ENCODE measurements around the gene UBE2J2. TPM values are rescaled to one million over a fixed set of nuclear protein-coding genes. Genes with fewer than 3 reads are reported as not detected.
A peak's percentile ranks its signal among the peaks of the same experiment; 100 is the strongest.
"Not testable (repeated sequence)": the region's sequence is repeated elsewhere in the genome, so short reads cannot be mapped to it uniquely, and the experiment has no call there.

The UBE2J2 gene
- total RNA-seq, result 37.2 TPM
- long read RNA-seq, transcript UBE2J2-202 (7 exons, 1,733 nt), result major isoform, 54 of 78 reads
- long read RNA-seq, partial matches to known transcripts, result 3 of 78 reads
- long read RNA-seq, other reads (novel, unspliced or antisense), result 12 of 78 reads

DNA sequence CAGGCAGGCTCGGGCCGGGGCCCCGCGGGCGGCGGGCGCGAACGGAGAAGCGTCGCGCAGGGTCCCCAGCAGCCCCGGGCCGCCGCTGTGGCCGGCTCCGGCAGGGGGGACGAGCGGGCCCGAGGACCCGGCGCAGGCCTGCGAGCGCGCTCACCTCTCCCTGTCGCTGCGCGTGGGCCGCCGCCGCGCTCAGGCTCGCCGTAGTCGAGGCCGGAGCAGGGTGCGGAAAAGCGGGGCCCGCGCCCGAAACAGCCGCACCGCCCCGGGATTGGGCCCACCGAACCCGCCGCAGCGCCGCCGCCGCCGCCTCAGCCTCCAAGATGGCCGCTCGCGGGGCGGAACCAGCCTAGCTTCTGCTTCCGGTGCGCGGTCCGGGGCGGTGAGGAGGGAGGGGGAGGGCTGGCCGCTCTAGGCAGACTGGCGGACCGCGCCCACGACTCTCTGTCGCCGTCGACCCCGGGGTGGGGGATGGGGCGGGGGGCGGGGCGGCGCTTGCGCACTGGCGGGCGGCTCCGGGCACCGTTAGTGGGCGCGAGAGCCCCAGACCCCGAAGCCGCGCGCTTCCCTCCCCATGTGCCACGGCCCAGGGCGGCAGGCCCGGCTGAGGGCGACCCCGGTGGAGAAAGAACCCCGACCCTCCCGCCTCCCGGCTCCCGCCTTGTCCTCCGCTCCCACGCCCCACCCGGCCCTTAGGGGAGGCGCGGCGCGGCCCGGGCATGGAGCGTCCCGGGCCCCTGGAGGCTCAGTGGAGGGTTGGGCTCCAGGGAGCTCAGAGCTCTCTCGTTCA, at the start of gene UBE2J2:
Gene UBE2J2 (minus strand): TSS at position 343 of the 787 bp plus-strand sequence. CDS start 5,862 bp downstream, outside the sequence.
- DNase-seq (ENCODE audit: low spot score), result peak; percentile 97
- intact Hi-C loops (cut with DNase I), result loop anchor here (1.0 kb wide), 1 partner anchor 42 kb away; no protein-coding TSS in a partner anchor

- DNase-seq (ENCODE audit: low spot score), result no peak
- intact Hi-C loops (cut with DNase I), result no loop called here
These were observed 49.3 kb upstream of the UBE2J2 start for GRCh38 chr1:1322952-1323351.

DNA sequence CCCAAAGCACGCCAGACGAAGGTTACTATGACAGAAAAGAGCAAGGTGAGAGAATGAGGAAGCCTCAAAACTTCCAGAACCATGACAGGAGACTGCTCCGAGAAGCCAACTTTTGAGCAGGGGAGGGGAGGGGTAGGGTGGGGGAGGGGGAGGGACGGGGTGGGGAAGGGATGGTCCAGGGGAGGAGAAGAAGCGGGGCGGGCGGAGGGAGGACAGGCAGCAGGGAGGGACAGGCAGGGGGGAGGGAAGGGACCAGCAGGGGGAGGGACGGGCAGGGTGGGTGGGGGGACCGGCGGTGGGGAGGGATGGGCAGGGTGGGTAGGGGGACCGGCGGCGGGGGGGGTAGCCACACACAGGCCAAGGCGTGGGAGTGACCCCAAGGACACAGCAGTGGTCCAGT, 48.8 kb upstream of the UBE2J2 start:
- intact Hi-C loops (cut with DNase I), result no loop called here
- no peak for DNase-seq (ENCODE audit: low spot score)

- no peak for DNase-seq (ENCODE audit: low spot score)
- intact Hi-C loops (cut with DNase I), result no loop called here
These were observed 47.8 kb upstream of the UBE2J2 start for GRCh38 chr1:1321477-1321876.

GRCh38 chr1:1320666-1321448, 47.2 kb upstream of the UBE2J2 start:
- intact Hi-C loops (cut with DNase I), result no loop called here
- no peak for DNase-seq (ENCODE audit: low spot score)

- intact Hi-C loops (cut with DNase I), result no loop called here
These were observed 45.9 kb upstream of the UBE2J2 start for GRCh38 chr1:1319646-1319941.

DNA sequence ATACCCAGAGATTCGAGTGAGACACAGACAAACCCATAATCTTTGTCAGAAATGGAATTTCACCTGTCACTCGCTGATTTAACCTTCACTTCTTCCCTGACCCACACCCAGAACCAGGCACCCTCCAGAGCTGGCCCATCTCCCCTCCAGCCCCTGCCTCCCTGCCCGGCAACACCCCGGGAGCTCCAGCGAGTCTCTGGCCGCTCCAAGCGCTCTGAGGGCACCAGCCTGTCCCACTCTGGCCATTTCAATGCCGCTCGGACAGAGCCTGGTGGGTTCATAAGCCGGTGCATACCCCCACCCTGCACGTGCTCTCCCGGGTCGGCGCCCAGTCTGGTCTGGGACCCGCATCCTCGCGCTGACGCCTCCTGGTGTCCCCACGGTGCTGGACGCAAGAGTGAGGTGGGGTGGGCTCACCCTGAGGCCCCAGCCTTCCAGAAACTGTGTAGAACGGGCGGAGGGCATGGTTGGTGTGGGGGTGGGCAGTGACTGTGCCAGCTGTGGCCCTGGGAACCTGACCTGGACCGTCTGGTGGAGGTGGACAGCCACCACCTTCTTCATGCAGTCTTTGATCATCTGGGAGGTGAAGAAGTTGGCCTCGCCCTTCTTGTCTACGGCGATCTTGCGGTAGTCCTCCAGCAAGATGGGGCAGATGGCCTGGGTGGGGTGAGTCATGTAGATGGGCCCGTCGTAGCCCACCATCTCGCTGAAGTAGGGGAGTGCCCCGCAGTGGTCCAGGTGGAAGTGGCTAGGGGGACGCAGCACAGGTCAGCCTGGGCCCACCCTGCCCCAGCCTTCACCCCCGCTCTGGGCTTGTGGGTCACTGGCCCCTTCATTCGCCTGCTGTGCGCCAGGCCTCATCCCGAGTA, 45.4 kb upstream of the UBE2J2 start:
- intact Hi-C loops (cut with DNase I), result no loop called here
- DNase-seq (ENCODE audit: low spot score), result no peak

More at GRCh38 chr1:1319646-1319941, 45.9 kb upstream of the UBE2J2 start:
- DNase-seq (ENCODE audit: low spot score), result no peak

DNA sequence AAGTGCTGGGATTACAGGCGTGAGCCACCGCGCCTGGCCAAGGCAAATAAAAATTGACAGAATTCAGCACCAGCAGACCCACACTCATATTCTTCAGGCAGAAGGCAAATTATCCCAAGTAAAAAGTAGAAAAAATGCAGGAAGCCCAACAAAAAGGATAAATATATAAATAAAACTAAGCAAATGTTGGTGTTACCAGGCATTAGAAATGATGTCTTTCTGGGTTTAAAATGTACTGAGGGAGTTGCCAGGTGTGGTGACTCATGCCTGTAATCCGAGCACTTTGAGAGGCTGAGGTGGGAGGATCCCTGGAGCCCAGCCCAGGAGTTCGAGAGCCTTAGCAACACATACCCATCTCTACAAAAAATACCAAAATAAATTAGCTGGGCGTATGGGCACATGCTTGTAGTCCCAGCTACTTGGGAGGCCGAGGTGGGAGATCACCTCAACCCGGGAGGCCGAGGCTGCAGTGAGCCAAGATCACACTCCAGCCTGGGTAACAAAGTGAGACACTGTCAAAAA, 44.5 kb upstream of the UBE2J2 start:
- DNase-seq (ENCODE audit: low spot score), result no peak
- intact Hi-C loops (cut with DNase I), result no loop called here

DNA sequence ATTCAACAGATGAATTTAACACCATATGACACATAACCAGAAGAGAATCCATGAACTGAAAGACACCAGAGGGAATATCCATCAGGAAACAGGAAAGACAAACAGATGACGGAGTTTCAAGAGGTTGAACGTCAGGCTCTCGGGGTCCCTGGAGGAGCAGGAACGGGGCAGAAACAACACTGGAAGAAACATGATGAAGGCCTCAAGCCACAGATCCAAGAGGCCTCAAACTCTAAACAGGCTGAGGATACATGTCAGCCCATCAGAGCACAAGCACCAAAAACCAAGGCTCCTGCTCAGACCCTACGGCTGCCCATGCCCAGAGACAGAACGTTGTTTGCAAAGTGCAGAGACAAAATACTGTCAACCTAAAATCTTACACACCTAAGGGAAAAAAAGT, 43.8 kb upstream of the UBE2J2 start:
- intact Hi-C loops (cut with DNase I), result no loop called here
- DNase-seq (ENCODE audit: low spot score), result no peak

DNA sequence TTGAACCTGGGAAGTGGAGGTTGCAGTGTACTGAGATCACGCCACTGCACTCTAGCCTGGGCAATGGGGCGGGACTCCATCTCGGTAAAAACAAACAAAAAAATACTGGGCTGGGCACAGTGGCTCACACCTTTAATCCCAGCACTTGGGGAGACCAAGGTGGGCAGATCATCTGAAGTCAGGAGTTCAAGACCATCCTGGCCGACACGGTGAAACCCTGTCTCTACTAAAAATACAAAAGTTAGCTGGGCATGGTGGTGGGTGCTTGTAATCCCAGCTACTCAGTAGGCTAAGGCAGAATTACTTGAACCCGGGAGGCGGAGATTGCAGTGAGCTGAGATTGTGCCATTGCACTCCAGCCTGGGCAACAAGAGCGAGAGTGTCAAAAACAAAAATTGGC, 42.5 kb upstream of the UBE2J2 start:
- DNase-seq (ENCODE audit: low spot score); intact Hi-C loops (cut with DNase I): not testable (repeated sequence)

- intact Hi-C loops (cut with DNase I), result no loop called here
- no peak for DNase-seq (ENCODE audit: low spot score)
These were observed 41.8 kb upstream of the UBE2J2 start for GRCh38 chr1:1315435-1315954.

DNA sequence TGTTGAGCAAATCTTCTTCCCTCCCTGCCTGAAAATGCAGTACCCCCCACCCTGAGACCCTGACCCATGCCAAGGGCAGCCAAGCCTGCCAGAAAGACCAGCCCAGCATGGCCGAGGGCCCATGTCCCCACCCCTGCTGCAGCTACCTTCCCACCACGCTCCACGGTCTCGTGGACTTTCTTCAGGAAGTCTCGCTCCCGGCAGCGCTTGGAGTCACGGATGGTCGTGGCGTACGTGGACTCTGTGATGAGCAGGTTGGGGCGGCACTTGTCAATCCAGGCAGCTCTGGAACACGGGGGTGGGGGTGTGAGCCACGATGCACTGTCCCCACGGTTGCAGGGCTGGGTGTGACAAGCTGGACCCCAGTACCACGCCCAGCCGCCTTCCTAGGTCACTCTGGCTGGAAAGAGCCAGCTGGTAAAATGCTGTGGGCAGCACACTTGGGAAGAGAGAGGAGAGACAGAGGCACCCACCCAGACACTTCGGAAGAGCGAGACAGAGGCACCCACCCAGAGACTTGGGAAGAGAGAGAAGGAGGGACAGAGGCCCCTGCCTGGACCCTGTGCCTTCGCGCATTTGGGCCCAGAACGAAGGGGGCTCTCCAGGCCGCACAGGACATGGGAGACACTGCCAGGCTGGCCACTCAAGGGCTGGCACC, 41.2 kb upstream of the UBE2J2 start:
- DNase-seq (ENCODE audit: low spot score), result no peak
- intact Hi-C loops (cut with DNase I), result no loop called here

GRCh38 chr1:1314237-1314586, 40.6 kb upstream of the UBE2J2 start:
- no peak for DNase-seq (ENCODE audit: low spot score)
- intact Hi-C loops (cut with DNase I), result no loop called here

- intact Hi-C loops (cut with DNase I), result no loop called here
These were observed 40.0 kb upstream of the UBE2J2 start for GRCh38 chr1:1313500-1314236.

DNA sequence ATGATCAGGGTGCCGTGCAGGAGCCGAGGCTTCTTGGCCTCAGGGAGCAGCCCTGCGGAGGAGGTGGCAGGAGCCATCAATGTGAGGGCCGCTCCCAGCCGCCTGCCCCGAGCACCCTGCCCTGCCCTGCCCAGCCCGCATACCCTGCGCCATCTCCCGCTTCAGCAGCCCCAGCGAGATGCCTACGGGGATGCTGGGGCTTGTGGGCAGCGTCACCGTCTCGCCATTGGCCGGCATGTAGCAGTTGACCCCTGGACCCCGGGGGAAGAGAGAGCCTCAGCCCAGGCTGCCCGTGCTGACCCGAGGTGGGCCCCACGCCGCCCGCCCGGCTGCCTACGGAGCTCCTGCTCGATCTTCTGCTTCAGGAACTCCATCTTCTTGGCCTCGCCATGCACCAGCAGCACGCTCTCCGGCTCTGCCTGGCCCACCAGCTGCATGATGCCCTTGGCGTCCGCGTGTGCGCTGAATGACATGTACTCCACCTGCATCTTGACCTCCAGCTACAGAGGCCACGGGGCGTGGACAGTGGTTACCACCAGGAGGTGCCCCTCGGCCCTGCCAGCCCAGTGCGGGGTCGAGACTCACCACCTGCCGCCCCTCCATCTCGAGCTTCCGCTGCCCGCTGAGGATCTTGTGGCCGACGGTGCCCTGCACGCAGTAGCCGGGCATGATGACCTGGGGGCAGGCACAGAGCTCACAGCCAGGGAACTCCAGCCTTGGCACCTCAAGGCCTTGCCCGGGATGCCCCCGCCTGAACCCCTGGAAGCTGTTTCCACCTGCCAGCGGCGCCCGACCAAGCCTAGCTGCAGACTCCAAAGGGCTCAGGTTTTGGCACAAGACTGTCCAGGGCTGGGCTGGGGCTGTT, 39.0 kb upstream of the UBE2J2 start:
- intact Hi-C loops (cut with DNase I), result no loop called here
- DNase-seq (ENCODE audit: low spot score), result no peak

More at GRCh38 chr1:1313500-1314236, 40.0 kb upstream of the UBE2J2 start:
- no peak for DNase-seq (ENCODE audit: low spot score)

DNA sequence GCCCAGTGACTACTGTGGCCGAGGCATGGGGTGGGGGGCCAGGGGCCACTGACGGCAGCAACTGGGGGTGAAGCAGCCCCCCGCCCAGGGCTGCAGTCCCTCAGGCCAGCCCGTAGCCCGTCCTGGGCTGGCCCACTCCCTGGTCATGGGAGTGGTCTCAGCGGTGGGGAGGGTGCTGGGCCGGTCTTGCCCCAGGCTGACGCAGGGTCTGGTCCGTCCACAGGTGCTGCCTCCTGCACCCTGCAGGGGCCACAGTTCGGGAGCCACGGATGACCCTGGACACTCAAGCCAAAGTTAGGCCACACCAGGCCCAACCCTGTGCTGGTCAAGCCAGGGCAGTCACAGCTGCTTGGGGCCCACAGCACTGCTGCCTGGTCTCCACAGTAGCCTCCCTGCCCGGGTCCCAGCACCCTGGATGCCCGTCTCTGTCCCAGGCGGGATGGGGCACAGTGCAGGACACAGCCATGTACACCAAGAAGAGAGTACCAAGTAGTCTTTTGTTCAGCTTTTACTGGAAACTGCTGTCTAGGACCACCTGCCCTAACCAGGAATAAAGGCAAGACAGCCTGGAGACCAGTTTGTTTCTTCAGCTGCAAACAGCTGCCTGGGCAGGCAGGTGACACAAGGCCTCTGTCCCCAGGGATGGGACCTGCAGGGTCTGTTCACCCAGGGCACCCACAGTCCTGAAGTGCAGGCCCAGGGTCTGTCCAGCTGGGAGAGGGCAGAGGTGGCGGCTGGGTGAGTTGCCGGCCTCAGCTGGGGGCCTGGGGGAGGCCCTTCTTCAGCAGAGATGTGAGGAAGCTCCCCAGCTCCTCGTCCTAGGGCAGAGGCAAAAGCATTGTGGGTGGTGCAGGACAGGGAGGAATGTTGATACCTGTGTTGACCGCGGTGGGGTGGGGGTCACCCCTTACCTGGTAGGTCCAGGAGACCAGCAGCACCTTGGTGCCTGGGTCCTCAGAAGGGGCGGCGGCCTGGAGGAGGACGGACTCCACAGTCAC, 37.8 kb upstream of the UBE2J2 start:
- no peak for DNase-seq (ENCODE audit: low spot score)
- intact Hi-C loops (cut with DNase I), result no loop called here
